ENCODE measurements around the gene MRTO4. TPM values are rescaled to one million over a fixed set of nuclear protein-coding genes. Genes with fewer than 3 reads are reported as not detected.

MRTO4 gene
- total and polyA plus RNA-seq, 9 of the 15 experiments (the other 6 are each of a cell fraction or from before 2014, with no cell fraction given) = 62.0 to 173 (median 146) TPM

- TF ChIP-seq FOXM1 (IDR thresholded peaks at IDR 0.05; ENCODE audit: low read depth) (no peak), FOXM1 (CRISPR knock-in tag; IDR thresholded peaks at IDR 0.05; ENCODE audit: low read depth) (0 out of 2 replicates have a peak, but pooled peaks have one; percentile 29), MBD2 (IDR thresholded peaks at IDR 0.05; ENCODE audit: borderline replicate concordance, low read depth) (no peak), E4F1 (CRISPR knock-in tag; IDR thresholded peaks at IDR 0.05; ENCODE audit: borderline replicate concordance) (no peak), PKNOX1 (IDR thresholded peaks at IDR 0.05) (no peak), POU5F1 (IDR thresholded peaks at IDR 0.05; ENCODE audit: borderline replicate concordance, low read depth, low read length, partially characterized antibody) (no peak), RAD21 (CRISPR knock-in tag; conservative IDR thresholded peaks at IDR 0.05 in 1 of 2, IDR thresholded peaks at IDR 0.05 in 1 of 2) (no peak), TSC22D4 (tag; IDR thresholded peaks at IDR 0.05) (no peak), EZH2 (IDR thresholded peaks at IDR 0.05; ENCODE audit: borderline replicate concordance, low read depth, low read length) (no peak), ZNF644 (tag; IDR thresholded peaks at IDR 0.05; ENCODE audit: low read depth) (no peak), SMARCA4 (IDR thresholded peaks at IDR 0.05) (no peak; the same call in 1 of the 2 replicates), NRF1 (conservative IDR thresholded peaks at IDR 0.05 in 1 of 2, IDR thresholded peaks at IDR 0.05 in 1 of 2) (no peak), FOSL1 (tag; conservative IDR thresholded peaks at IDR 0.05) (peak; percentile 10; the same call in 1 of the 2 replicates), ZNF41 (CRISPR knock-in tag; conservative IDR thresholded peaks at IDR 0.05) (no peak), ZBTB26 (CRISPR knock-in tag; IDR thresholded peaks at IDR 0.05) (peak; percentile 8; the same call in 1 of the 2 replicates), NKRF (IDR thresholded peaks at IDR 0.05; ENCODE audit: borderline replicate concordance) (peak; percentile 9; the same call in 1 of the 2 replicates), CREB3L1 (IDR thresholded peaks at IDR 0.05; ENCODE audit: borderline replicate concordance, low read depth) (peak; percentile 93), EWSR1 (IDR thresholded peaks at IDR 0.05; ENCODE audit: borderline replicate concordance, low read depth, partially characterized antibody) (no peak)
These were observed 40.6 kb upstream of the MRTO4 start (continued) for GRCh38 chr1:19210772-19211549.

Data from K562 (cell line).